Esophagus squamous epithelium (tissue), 4 donors: ENCODE data around the gene PDE7B.

Experiments
- CTCF ChIP-seq, 6 experiments: fragments of 450-650 bp in 4 of 6; fragments of 200-600 bp in 2 of 6; sonication (generic) in 2 of 6; IDR thresholded peaks; one replicate each; pipeline ENCODE4 v1.5.1; 2016 to 2019; ENCODE audit warnings: antibody characterized with exemption in 6 of 6, mild to moderate bottlenecking in 4 of 6, moderate library complexity in 4 of 6
- POLR2A ChIP-seq, 4 donors: fragments of 450-650 bp; IDR thresholded peaks; one replicate each; pipeline ENCODE4 v1.6.1; 2017; ENCODE audit warnings: antibody characterized with exemption in 4 of 4, mild to moderate bottlenecking in 4 of 4, moderate library complexity in 3 of 4

DNA sequence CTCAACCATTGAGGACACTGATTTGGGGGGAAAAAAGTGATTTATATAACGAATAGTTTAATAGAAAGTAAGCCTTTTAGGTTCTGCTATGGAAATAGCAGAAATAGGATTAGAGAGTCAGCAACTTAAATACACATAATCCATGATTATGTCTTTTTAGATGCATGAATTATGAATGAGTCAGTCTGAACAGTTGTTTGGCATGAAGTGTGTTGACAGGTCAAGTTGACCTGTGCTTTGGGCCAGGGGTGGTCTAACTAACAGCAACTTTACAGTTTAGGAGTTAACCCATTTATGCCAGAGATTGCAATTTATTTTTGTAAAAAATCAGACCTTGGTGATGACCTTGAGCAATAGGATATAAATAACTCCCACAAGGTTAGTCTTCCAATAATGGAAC, 207.4 kb downstream of the PDE7B start:
- TF ChIP-seq CTCF (IDR thresholded peaks at IDR 0.05) (no peak), POLR2A (IDR thresholded peaks at IDR 0.05) (no peak)
